Measurements from ENCODE around the gene NSMCE1.

DNA sequence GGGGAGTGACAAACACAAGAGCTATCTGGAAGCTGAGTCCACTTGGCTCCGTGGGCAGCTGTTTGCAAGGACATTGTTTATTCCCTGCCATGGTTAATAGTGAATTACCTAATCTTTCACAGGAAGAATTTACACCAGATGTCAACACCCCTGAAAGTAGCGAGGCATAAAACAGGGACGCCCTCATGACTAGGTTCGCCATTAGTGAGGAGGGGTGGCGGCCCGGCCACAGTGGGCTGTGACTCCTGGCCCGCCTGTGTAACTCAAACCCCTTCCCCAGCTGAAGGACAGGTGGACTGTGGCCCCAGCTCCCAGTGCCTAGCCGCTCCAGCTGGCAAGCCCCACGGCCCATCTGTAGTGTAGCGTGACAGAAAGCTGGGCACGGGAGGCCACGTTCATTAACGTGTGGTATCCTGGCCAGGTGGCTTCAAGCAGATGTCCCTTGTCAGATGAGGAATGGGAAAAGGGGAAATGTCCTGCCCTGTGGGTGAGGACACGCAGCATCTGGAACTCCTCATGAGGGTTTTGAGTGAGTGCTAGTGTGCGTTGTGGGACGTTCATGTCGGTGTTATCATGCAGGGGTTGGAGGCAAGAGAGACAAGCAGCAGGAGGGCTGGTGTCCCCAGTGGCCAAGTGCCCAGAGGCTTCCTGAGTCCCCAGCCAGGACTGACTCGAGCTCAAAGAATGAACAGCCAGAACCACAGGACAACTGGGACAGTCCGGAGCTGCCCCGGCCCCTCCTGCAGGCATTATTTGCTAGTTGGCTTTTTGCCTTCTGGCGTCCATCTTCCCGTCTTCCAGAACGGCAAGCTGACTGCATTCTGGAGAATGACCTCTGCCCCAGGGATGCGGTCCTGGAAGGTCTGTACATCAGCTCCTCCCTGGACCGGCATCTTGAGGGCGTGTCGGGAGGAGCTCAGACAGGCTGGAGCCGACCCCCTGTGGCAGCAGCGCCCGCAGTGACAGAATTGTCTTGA is 46.0 kb downstream of the NSMCE1 start:
- TF ChIP-seq, protein P1, sequence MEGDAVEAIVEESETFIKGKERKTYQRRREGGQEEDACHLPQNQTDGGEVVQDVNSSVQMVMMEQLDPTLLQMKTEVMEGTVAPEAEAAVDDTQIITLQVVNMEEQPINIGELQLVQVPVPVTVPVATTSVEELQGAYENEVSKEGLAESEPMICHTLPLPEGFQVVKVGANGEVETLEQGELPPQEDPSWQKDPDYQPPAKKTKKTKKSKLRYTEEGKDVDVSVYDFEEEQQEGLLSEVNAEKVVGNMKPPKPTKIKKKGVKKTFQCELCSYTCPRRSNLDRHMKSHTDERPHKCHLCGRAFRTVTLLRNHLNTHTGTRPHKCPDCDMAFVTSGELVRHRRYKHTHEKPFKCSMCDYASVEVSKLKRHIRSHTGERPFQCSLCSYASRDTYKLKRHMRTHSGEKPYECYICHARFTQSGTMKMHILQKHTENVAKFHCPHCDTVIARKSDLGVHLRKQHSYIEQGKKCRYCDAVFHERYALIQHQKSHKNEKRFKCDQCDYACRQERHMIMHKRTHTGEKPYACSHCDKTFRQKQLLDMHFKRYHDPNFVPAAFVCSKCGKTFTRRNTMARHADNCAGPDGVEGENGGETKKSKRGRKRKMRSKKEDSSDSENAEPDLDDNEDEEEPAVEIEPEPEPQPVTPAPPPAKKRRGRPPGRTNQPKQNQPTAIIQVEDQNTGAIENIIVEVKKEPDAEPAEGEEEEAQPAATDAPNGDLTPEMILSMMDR (IDR thresholded peaks at IDR 0.05; ENCODE audit: borderline replicate concordance, extremely low read depth, low read length, poor library complexity, severe bottlenecking), result no peak
- no peak for TF ChIP-seq EZH2 (IDR thresholded peaks at IDR 0.05; ENCODE audit: borderline replicate concordance, low read depth, low read length, severe bottlenecking)
